Upper lobe of left lung (tissue), 6 donors: ENCODE measurements around the gene ZNF138. TPM values are rescaled to one million over a fixed set of nuclear protein-coding genes. Genes with fewer than 3 reads are reported as not detected.

Experiments
- ATAC-seq, 2 donors: fragments of 200-7000 bp; cut with Tn5 transposase; one replicate each; pipeline ENCODE4 v1.9.1; 2022; ENCODE audit warnings: mild to moderate bottlenecking in 2 of 2, moderate library complexity in 2 of 2; ENCODE audit not compliant: low FRiP score in 2 of 2
- DNase-seq, 2 donors: peaks; one replicate each; pipeline ENCODE4 v3.0.0-alpha.2; 2019 to 2020
- H3K27ac ChIP-seq, 4 donors: fragments of 200-600 bp; sonication (generic); one replicate each; pipeline ENCODE4 v1.5.1; 2016 to 2019
- H3K27me3 ChIP-seq, 4 donors: fragments of 200-600 bp; sonication (generic); one replicate each; pipeline ENCODE4 v1.5.1; 2017 to 2019
- H3K36me3 ChIP-seq, 4 donors: fragments of 200-600 bp; sonication (generic); one replicate each; pipeline ENCODE4 v1.5.1; 2016 to 2019
- H3K4me1 ChIP-seq, 4 donors: fragments of 200-600 bp; sonication (generic); one replicate each; pipeline ENCODE4 v1.5.1; 2018 to 2019
- H3K4me3 ChIP-seq, 4 donors: fragments of 200-600 bp; sonication (generic); one replicate each; pipeline ENCODE4 v1.5.1; 2017 to 2019; ENCODE audit warnings: mild to moderate bottlenecking in 2 of 4, moderate library complexity in 1 of 4
- H3K9me3 ChIP-seq, 4 donors: fragments of 200-600 bp; sonication (generic); one replicate each; pipeline ENCODE4 v1.5.1; 2018 to 2019
- EP300 ChIP-seq, 4 donors: sonication (generic); formaldehyde crosslinking; IDR thresholded peaks; one replicate each; pipeline ENCODE4 v1.5.1; 2017; ENCODE audit warnings: antibody characterized with exemption in 4 of 4, control low read depth in 2 of 4
- POLR2A ChIP-seq, 4 donors: fragments of 450-650 bp; IDR thresholded peaks; one replicate each; pipeline ENCODE4 v1.5.1; 2016 to 2017; ENCODE audit warnings: antibody characterized with exemption in 4 of 4, mild to moderate bottlenecking in 2 of 4
- POLR2AphosphoS5 ChIP-seq, 2 donors: sonication (generic); formaldehyde crosslinking; IDR thresholded peaks; one replicate each; pipeline ENCODE4 v1.5.1; 2017; ENCODE audit warnings: antibody characterized with exemption in 2 of 2
- WGBS, 2 donors: methylation state at CpG; one replicate each; pipeline ENCODE4 v1.1.5; 2017 to 2018; 5-methylcytosine and 5-hydroxymethylcytosine counted together
- total RNA-seq, 6 donors: library from RNA; depleted of rRNA in 4 of 6; stranded (reverse); fragments of >200 nt in 4 of 6; gene quantifications; one replicate each; pipeline versions ENCODE4 v1.1.0 to v1.2.1, GENCODE V29; 2016 to 2021
- TF ChIP-seq, protein P1 (sequence below), 6 experiments: fragments of 450-650 bp in 4 of 6; fragments of 200-600 bp in 2 of 6; sonication (generic) in 2 of 6; IDR thresholded peaks; one replicate each; pipeline ENCODE4 v1.5.1; 2016 to 2019; ENCODE audit warnings: antibody characterized with exemption in 6 of 6
- donor health status: DM: no; HTN: no; CAD: no; lungs with moderate emphysema.
- donor health status: DM: no; HTN: yes; CAD: no; lungs with severe emphysema.

Gene ZNF138
- 10 to 100 TPM in 2 of 6 donors, 1 to 10 TPM in 4; 3.4 to 23.7 (median 5.0) TPM for total RNA-seq

DNA sequence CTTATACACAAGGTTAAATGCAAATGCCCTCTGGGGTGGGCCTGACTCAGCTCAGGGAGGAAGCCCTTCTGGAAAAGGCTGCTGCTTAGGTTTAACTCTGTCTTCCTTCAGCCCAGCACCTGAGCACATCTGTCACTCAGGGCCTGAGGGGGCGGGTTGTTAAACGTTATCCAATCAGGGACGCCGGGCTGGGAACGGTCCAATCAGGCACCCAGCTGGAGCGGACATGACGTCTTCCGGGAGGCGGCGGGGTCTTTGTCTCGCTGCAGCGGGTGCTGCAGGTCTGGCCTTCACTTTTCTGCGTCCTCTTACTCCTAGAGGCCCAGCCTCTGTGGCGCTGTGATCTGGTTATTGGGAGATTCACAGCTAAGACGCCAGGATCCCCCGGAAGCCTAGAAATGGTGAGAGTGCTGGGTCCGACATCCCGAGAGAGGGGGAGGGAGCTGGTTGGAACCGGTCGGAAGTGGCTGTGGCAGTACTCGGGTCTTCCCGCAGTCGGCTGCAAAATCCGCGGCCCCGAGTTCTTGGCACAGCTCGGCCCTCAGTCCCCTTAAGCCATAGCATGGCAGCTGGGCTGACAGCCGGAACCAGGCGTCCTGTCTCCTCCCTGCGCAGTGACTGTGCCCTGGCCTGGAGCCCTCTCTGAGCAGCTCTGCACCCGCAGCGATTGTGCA lies at the start of gene ZNF138:
Gene ZNF138 (plus strand): TSS at position 258 of the 674 bp plus-strand sequence. CDS start 141 bp downstream, at position 399.
- H3K27me3 ChIP-seq: no peaks in the 10 kb centered on the region
- TF ChIP-seq EP300 (IDR thresholded peaks at IDR 0.05) (no peak), POLR2A (IDR thresholded peaks at IDR 0.05) (peak in 3 of 4 donors; percentile 35 to 69 (median 46)), POLR2AphosphoS5 (IDR thresholded peaks at IDR 0.05) (peak in 1 of 2 donors; percentile 75)
- TF ChIP-seq, protein P1, sequence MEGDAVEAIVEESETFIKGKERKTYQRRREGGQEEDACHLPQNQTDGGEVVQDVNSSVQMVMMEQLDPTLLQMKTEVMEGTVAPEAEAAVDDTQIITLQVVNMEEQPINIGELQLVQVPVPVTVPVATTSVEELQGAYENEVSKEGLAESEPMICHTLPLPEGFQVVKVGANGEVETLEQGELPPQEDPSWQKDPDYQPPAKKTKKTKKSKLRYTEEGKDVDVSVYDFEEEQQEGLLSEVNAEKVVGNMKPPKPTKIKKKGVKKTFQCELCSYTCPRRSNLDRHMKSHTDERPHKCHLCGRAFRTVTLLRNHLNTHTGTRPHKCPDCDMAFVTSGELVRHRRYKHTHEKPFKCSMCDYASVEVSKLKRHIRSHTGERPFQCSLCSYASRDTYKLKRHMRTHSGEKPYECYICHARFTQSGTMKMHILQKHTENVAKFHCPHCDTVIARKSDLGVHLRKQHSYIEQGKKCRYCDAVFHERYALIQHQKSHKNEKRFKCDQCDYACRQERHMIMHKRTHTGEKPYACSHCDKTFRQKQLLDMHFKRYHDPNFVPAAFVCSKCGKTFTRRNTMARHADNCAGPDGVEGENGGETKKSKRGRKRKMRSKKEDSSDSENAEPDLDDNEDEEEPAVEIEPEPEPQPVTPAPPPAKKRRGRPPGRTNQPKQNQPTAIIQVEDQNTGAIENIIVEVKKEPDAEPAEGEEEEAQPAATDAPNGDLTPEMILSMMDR (IDR thresholded peaks at IDR 0.05): peak in 4 of 6 experiments; percentile 9 to 48 (median 24)
- H3K4me3 ChIP-seq: peak within 1 kb of the TSS; percentile 62 to 83 (median 73)
- WGBS, 2 donors: 0 to 1% methylated on average over 15 to 32 of the region's 32 CpGs
- H3K9me3 ChIP-seq: no peaks in the 10 kb centered on the region
- H3K4me1 ChIP-seq: peaks cover 4 to 19% (median 9%) of the 10 kb centered on the region in 4 donors
- peak; percentile 88 to 96 for DNase-seq
- peak; percentile 99 to 100 for ATAC-seq
- H3K27ac ChIP-seq: peak within 1 kb of the TSS; percentile 69 to 85 (median 80)
- peaks cover 0 to 3% (median 2%) of the 10 kb centered on the region in 4 donors for H3K36me3 ChIP-seq

DNA sequence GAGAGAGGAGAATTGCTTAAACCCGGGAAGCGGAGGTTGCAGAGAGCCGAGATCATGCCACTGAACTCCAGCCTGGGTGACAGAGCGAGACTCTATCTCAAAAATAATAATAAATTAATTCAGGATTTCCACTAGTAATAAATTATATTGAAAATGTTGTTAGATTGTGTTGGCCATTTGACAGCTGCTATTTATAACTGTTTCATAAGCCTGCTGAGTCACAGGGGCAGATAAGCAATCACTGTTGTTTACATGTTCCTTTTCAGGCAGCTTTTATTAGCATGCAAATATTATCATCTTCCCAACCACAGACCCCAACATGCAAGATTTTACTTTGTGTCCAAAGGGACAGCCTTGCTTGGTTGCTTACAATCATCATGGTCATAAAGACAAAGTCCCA lies 49.5 kb upstream of the ZNF138 start:
- TF ChIP-seq EP300 (IDR thresholded peaks at IDR 0.05): no peak
- no peak for TF ChIP-seq POLR2A (IDR thresholded peaks at IDR 0.05)
- no peak for TF ChIP-seq POLR2AphosphoS5 (IDR thresholded peaks at IDR 0.05)
- TF ChIP-seq, protein P1 (IDR thresholded peaks at IDR 0.05): no peak

DNA sequence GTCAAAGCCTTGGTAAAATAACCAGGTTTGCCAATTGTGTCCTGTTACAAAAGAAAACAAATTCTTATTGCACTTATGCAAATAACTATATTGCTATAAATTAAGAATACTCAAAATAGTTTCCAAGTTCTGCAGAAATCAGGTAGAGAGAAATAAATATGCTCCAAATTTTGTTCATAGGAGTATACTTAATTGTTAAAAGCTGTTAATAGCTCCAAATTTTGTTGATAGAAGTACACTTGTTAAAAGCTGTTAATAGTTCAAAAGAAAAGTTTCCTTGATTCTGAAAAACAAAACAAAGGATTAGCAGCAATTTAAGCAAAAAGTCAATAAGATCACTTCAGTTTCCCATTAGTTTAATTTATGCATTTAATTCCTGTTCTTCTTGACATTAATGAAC lies 46.4 kb upstream of the ZNF138 start:
- TF ChIP-seq EP300 (IDR thresholded peaks at IDR 0.05): no peak
- TF ChIP-seq POLR2AphosphoS5 (IDR thresholded peaks at IDR 0.05): no peak
- no peak for TF ChIP-seq POLR2A (IDR thresholded peaks at IDR 0.05)
- TF ChIP-seq, protein P1 (IDR thresholded peaks at IDR 0.05): no peak
- no peak overlapping the region for H3K4me3 ChIP-seq
- peaks cover 0 to 14% (median 8%) of the 10 kb centered on the region in 4 donors for H3K9me3 ChIP-seq
- H3K36me3 ChIP-seq: no peaks in the 10 kb centered on the region
- no peak for ATAC-seq
- no peak overlapping the region for H3K27ac ChIP-seq
- no peak for DNase-seq
- H3K27me3 ChIP-seq: no peaks in the 10 kb centered on the region
- H3K4me1 ChIP-seq: no peaks in the 10 kb centered on the region

More for the DNA sequence above, 49.5 kb upstream of the ZNF138 start:
- Histone ChIP-seq H3K27ac (no peak overlapping the region), H3K4me1 (no peaks in the 10 kb centered on the region), H3K4me3 (no peak overlapping the region), H3K27me3 (no peaks in the 10 kb centered on the region), H3K36me3 (no peaks in the 10 kb centered on the region), H3K9me3 (peaks cover 0 to 14% (median 8%) of the 10 kb centered on the region in 4 donors)
- WGBS, 2 donors: 83 to 86% methylated on average over 4 of the region's 4 CpGs
- no peak for ATAC-seq
- no peak for DNase-seq

DNA sequence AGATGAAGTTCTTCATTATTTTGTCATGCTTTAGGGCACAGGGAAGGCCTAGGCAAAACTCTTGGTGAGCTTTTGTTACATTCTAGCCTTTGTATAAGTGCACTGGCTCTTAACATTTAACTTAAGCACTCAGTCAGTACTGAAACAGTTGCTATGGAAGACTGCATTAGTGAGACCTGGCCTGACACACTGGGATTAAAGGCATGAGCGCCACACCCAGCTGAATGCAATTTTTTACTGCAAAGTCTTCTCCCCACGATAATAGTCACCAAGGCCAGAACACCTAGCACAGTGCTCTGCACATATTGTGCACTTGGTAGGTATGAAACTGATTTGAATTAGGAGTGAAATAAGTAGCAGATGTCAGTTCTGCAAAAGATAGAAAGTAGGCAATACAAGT lies 41.2 kb upstream of the ZNF138 start:
- Histone ChIP-seq H3K27ac (no peak overlapping the region), H3K4me1 (no peaks in the 10 kb centered on the region), H3K4me3 (no peak overlapping the region), H3K27me3 (no peaks in the 10 kb centered on the region), H3K9me3 (peaks cover 0 to 7% (median 1%) of the 10 kb centered on the region in 4 donors), H3K36me3 (no peaks in the 10 kb centered on the region)
- TF ChIP-seq POLR2AphosphoS5 (IDR thresholded peaks at IDR 0.05): no peak
- TF ChIP-seq, protein P1 (IDR thresholded peaks at IDR 0.05): no peak
- TF ChIP-seq POLR2A (IDR thresholded peaks at IDR 0.05): no peak
- TF ChIP-seq EP300 (IDR thresholded peaks at IDR 0.05): no peak
- DNase-seq (no peak), ATAC-seq (no peak)
- WGBS, 2 donors: 83 to 84% methylated on average over 2 of the region's 2 CpGs
